Mesendoderm (in vitro differentiated cells): Measurements from ENCODE around the gene NUDT5.

ENCODE experiments used
- DNase-seq: peaks from one replicate; pipeline ENCODE4 v3.0.0; 2013
- H2AK5ac ChIP-seq: 2 replicates; pipeline ENCODE4 v1.6.1; 2013; ENCODE audit warnings: low read length, inconsistent platforms
- H2BK120ac ChIP-seq: 2 replicates; pipeline ENCODE4 v1.6.1; 2013; ENCODE audit warnings: low read depth, mild to moderate bottlenecking, low read length, moderate library complexity, mixed read lengths
- H2BK15ac ChIP-seq: replicated peaks from 2 replicates; pipeline ENCODE4 v1.6.1; 2013; ENCODE audit warnings: low read depth, mild to moderate bottlenecking, moderate library complexity
- H2BK5ac ChIP-seq: 2 replicates; pipeline ENCODE4 v1.6.1; 2013; ENCODE audit warnings: low read length, inconsistent platforms
- H3K18ac ChIP-seq: 2 replicates; pipeline ENCODE4 v1.6.1; 2013; ENCODE audit warnings: mild to moderate bottlenecking, low read length, mixed read lengths
- H3K23ac ChIP-seq: one replicate; pipeline ENCODE4 v1.6.1; 2013; ENCODE audit warnings: low read length
- H3K27ac ChIP-seq: 2 replicates; pipeline ENCODE4 v1.5.1; 2013; ENCODE audit warnings: low read depth, mild to moderate bottlenecking, inconsistent platforms, low read length, moderate library complexity
- H3K27me3 ChIP-seq: 2 replicates; pipeline ENCODE4 v1.6.1; 2013; ENCODE audit warnings: low read length, control low read depth, mild to moderate bottlenecking, inconsistent platforms; ENCODE audit not compliant: insufficient read depth, poor library complexity
- H3K36me3 ChIP-seq: 2 replicates; pipeline ENCODE4 v1.6.1; 2013; ENCODE audit warnings: low read length, inconsistent platforms; ENCODE audit not compliant: control insufficient read depth, insufficient read depth
- H3K4ac ChIP-seq: one replicate; pipeline ENCODE4 v1.6.1; 2013; ENCODE audit warnings: low read depth, mild to moderate bottlenecking, low read length, moderate library complexity
- H3K4me1 ChIP-seq: 2 replicates; pipeline ENCODE4 v1.6.1; 2013; ENCODE audit warnings: low read depth, low read length, inconsistent platforms; ENCODE audit not compliant: control insufficient read depth
- H3K4me2 ChIP-seq: 2 replicates; pipeline ENCODE4 v1.6.1; 2013; ENCODE audit warnings: low read length
- H3K4me3 ChIP-seq: 2 replicates; pipeline ENCODE4 v1.5.1; 2013; ENCODE audit warnings: mild to moderate bottlenecking, low read length
- H3K56ac ChIP-seq: one replicate; pipeline ENCODE4 v1.6.1; 2013; ENCODE audit warnings: low read length
- H3K79me1 ChIP-seq: 2 replicates; pipeline ENCODE4 v1.6.1; 2013; ENCODE audit warnings: low read length, inconsistent platforms
- H3K79me2 ChIP-seq: 2 replicates; pipeline ENCODE4 v1.6.1; 2013; ENCODE audit warnings: mild to moderate bottlenecking, low read length; ENCODE audit not compliant: control insufficient read depth, insufficient read depth
- H3K9ac ChIP-seq: 2 replicates; pipeline ENCODE4 v1.6.1; 2013; ENCODE audit warnings: low read length, inconsistent platforms
- H4K5ac ChIP-seq: one replicate; pipeline ENCODE4 v1.6.1; 2013; ENCODE audit warnings: low read length
- H4K8ac ChIP-seq: one replicate; pipeline ENCODE4 v1.6.1; 2013; ENCODE audit warnings: low read depth, mild to moderate bottlenecking, control low read depth, low read length, moderate library complexity
- WGBS: extraction: QIAGEN DNeasy Blood & Tissue Kit; methylation state at CpG from one replicate; pipeline ENCODE4 v1.1.7; 2013; ENCODE audit warnings: low lambda C conversion rate, missing lambda C conversion rate; ENCODE audit not compliant: insufficient coverage; ENCODE audit errors: extremely low coverage; 5-methylcytosine and 5-hydroxymethylcytosine counted together

Gene NUDT5

GRCh38 chr10:12191715-12192114 is 4.0 kb downstream of the NUDT5 start:
- Histone ChIP-seq H3K4me2 (no peak overlapping the region), H2BK5ac (no peak overlapping the region), H3K23ac (no peak overlapping the region), H2AK5ac (no peak overlapping the region), H3K9ac (no peak overlapping the region), H3K56ac (no peak overlapping the region), H4K8ac (no peak overlapping the region), H3K27ac (no peak overlapping the region), H3K79me2 (peaks cover 50% of the 10 kb centered on the region), H3K4me3 (no peak overlapping the region), H3K27me3 (no peaks in the 10 kb centered on the region), H3K4ac (no peak overlapping the region), H3K18ac (no peak overlapping the region), H2BK15ac (no peak overlapping the region), H3K79me1 (peaks cover 16% of the 10 kb centered on the region), H4K5ac (no peak overlapping the region), H3K36me3 (peaks cover 1% of the 10 kb centered on the region), H2BK120ac (no peak overlapping the region), H3K4me1 (no peaks in the 10 kb centered on the region)
- no peak for DNase-seq
- no CpG with 5 or more reads among the region's 3 CpGs for WGBS

- Histone ChIP-seq H3K36me3 (peaks cover 3% of the 10 kb centered on the region), H3K4me3 (no peak overlapping the region), H3K27me3 (no peaks in the 10 kb centered on the region)
Observed at GRCh38 chr10:12189426-12189825, 6.3 kb downstream of the NUDT5 start.

GRCh38 chr10:12188656-12189055 is 7.0 kb downstream of the NUDT5 start:
- no peak for DNase-seq
- Histone ChIP-seq H2BK15ac (no peak overlapping the region), H3K4me3 (no peak overlapping the region), H3K79me1 (peaks cover 9% of the 10 kb centered on the region), H2BK120ac (no peak overlapping the region), H3K23ac (no peak overlapping the region), H3K9ac (no peak overlapping the region), H3K4me1 (no peaks in the 10 kb centered on the region), H3K36me3 (peaks cover 3% of the 10 kb centered on the region), H3K4me2 (no peak overlapping the region), H4K5ac (no peak overlapping the region), H3K27me3 (no peaks in the 10 kb centered on the region), H2AK5ac (no peak overlapping the region), H2BK5ac (no peak overlapping the region), H4K8ac (no peak overlapping the region), H3K56ac (no peak overlapping the region), H3K4ac (no peak overlapping the region), H3K18ac (no peak overlapping the region), H3K79me2 (peaks cover 25% of the 10 kb centered on the region), H3K27ac (no peak overlapping the region)
- no CpG with 5 or more reads among the region's 6 CpGs for WGBS

More at GRCh38 chr10:12189426-12189825, 6.3 kb downstream of the NUDT5 start:
- H3K4me2 ChIP-seq, result no peak overlapping the region
- H2BK15ac ChIP-seq, result no peak overlapping the region
- no peak overlapping the region for H4K8ac ChIP-seq
- H3K23ac ChIP-seq, result no peak overlapping the region
- no peak overlapping the region for H3K56ac ChIP-seq
- no peak overlapping the region for H2BK5ac ChIP-seq
- no CpG with 5 or more reads among the region's 10 CpGs for WGBS
- H3K27ac ChIP-seq, result no peak overlapping the region
- no peaks in the 10 kb centered on the region for H3K4me1 ChIP-seq
- no peak overlapping the region for H2AK5ac ChIP-seq
- H3K4ac ChIP-seq, result no peak overlapping the region
- no peak for DNase-seq
- H3K18ac ChIP-seq, result no peak overlapping the region
- H3K9ac ChIP-seq, result no peak overlapping the region
- no peak overlapping the region for H2BK120ac ChIP-seq
- H3K79me1 ChIP-seq, result peaks cover 9% of the 10 kb centered on the region
- no peak overlapping the region for H4K5ac ChIP-seq
- H3K79me2 ChIP-seq, result peaks cover 31% of the 10 kb centered on the region

GRCh38 chr10:12187321-12187905 is 8.3 kb downstream of the NUDT5 start:
- Histone ChIP-seq H3K4me1 (no peaks in the 10 kb centered on the region), H2AK5ac (no peak overlapping the region), H3K9ac (no peak overlapping the region), H3K23ac (no peak overlapping the region), H3K36me3 (peaks cover 5% of the 10 kb centered on the region), H3K4me2 (no peak overlapping the region), H3K4ac (no peak overlapping the region), H3K27me3 (no peaks in the 10 kb centered on the region), H2BK120ac (no peak overlapping the region), H2BK15ac (no peak overlapping the region), H4K5ac (no peak overlapping the region), H3K18ac (no peak overlapping the region), H3K27ac (no peak overlapping the region), H2BK5ac (no peak overlapping the region), H3K4me3 (no peak overlapping the region), H3K56ac (no peak overlapping the region), H4K8ac (no peak overlapping the region), H3K79me1 (peaks cover 7% of the 10 kb centered on the region), H3K79me2 (peaks cover 18% of the 10 kb centered on the region)
- WGBS, result no CpG with 5 or more reads among the region's 5 CpGs
- no peak for DNase-seq

- Histone ChIP-seq H3K27me3 (no peaks in the 10 kb centered on the region), H3K4ac (no peak overlapping the region), H2AK5ac (no peak overlapping the region), H4K8ac (no peak overlapping the region), H4K5ac (no peak overlapping the region), H3K23ac (no peak overlapping the region), H3K36me3 (peaks cover 4% of the 10 kb centered on the region), H3K4me2 (no peak overlapping the region), H3K9ac (no peak overlapping the region), H3K4me1 (no peaks in the 10 kb centered on the region), H3K4me3 (no peak overlapping the region), H3K56ac (no peak overlapping the region), H2BK5ac (no peak overlapping the region), H2BK15ac (no peak overlapping the region), H3K79me2 (peaks cover 10% of the 10 kb centered on the region), H2BK120ac (no peak overlapping the region), H3K79me1 (peaks cover 3% of the 10 kb centered on the region), H3K27ac (no peak overlapping the region), H3K18ac (no peak overlapping the region)
- WGBS, result no CpG with 5 or more reads among the region's 8 CpGs
- no peak for DNase-seq
Observed at GRCh38 chr10:12186323-12186722, 9.4 kb downstream of the NUDT5 start.

GRCh38 chr10:12184165-12184564 is 11.5 kb downstream of the NUDT5 start:
- H3K27ac ChIP-seq, result no peak overlapping the region
- WGBS, result no CpG with 5 or more reads among the region's 7 CpGs
- no peaks in the 10 kb centered on the region for H3K4me1 ChIP-seq
- peaks cover 3% of the 10 kb centered on the region for H3K79me1 ChIP-seq
- no peak overlapping the region for H3K4me3 ChIP-seq
- peaks cover 4% of the 10 kb centered on the region for H3K36me3 ChIP-seq
- no peak overlapping the region for H4K5ac ChIP-seq
- peaks cover 3% of the 10 kb centered on the region for H3K79me2 ChIP-seq
- no peak overlapping the region for H4K8ac ChIP-seq
- no peak overlapping the region for H3K18ac ChIP-seq
- no peak overlapping the region for H3K4ac ChIP-seq
- H3K56ac ChIP-seq, result no peak overlapping the region
- no peak overlapping the region for H2AK5ac ChIP-seq
- no peak for DNase-seq
- no peak overlapping the region for H3K9ac ChIP-seq
- H2BK5ac ChIP-seq, result no peak overlapping the region
- H3K23ac ChIP-seq, result no peak overlapping the region
- H3K27me3 ChIP-seq, result no peaks in the 10 kb centered on the region
- H2BK120ac ChIP-seq, result no peak overlapping the region
- no peak overlapping the region for H2BK15ac ChIP-seq
- H3K4me2 ChIP-seq, result no peak overlapping the region
